Measurements from ENCODE around the gene CACNB2.

GRCh38 chr10:18418541-18419215 lies 278.5 kb downstream of the CACNB2 start:
- TF ChIP-seq POLR2A (IDR thresholded peaks at IDR 0.05) (no peak), CTCF (IDR thresholded peaks at IDR 0.05) (no peak), POLR2AphosphoS5 (IDR thresholded peaks at IDR 0.05) (no peak)

Data from prostate gland (tissue), 2 donors.